GM19467 (cell line): ENCODE results near the gene EMC10.

Source experiments
- ATAC-seq: cut with Tn5 transposase; IDR thresholded peaks from one replicate; pipeline ENCODE4 v1.9.1; 2021; ENCODE audit warnings: mild to moderate bottlenecking, moderate library complexity; ENCODE audit not compliant: unreplicated experiment

EMC10 gene

GRCh38 chr19:50537769-50538230 lies 61.5 kb downstream of the EMC10 start:
- no peak for ATAC-seq
